IPS-20b (cell line): ENCODE results near the gene PLCG1.
"Not testable (repeated sequence)": the region's sequence is repeated elsewhere in the genome, so short reads cannot be mapped to it uniquely, and the experiment has no call there.

ENCODE experiments used
- H3K27ac ChIP-seq: one replicate; pipeline ENCODE4 v1.5.1; 2013; ENCODE audit warnings: low read length
- H3K27me3 ChIP-seq: 2 replicates; pipeline ENCODE4 v1.6.1; 2013; ENCODE audit warnings: mild to moderate bottlenecking, low read length, inconsistent platforms; ENCODE audit not compliant: insufficient read depth
- H3K36me3 ChIP-seq: 2 replicates; pipeline ENCODE4 v1.6.1; 2013; ENCODE audit warnings: low read depth, mild to moderate bottlenecking, inconsistent platforms, low read length, moderate library complexity; ENCODE audit not compliant: insufficient read depth
- H3K4me1 ChIP-seq: 2 replicates; pipeline ENCODE4 v1.6.1; 2013; ENCODE audit warnings: mild to moderate bottlenecking, control low read depth, inconsistent platforms, low read length, moderate library complexity; ENCODE audit not compliant: insufficient read depth
- H3K4me3 ChIP-seq: 2 replicates; pipeline ENCODE4 v1.5.1; 2013; ENCODE audit warnings: mild to moderate bottlenecking, low read length, inconsistent platforms
- H3K9ac ChIP-seq: 2 replicates; pipeline ENCODE4 v1.6.1; 2013; ENCODE audit warnings: low read depth, mild to moderate bottlenecking, inconsistent platforms, low read length, moderate library complexity
- H3K9me3 ChIP-seq: 2 replicates; pipeline ENCODE4 v1.6.1; 2013; ENCODE audit warnings: mild to moderate bottlenecking, low read depth, low read length, inconsistent platforms; ENCODE audit not compliant: insufficient read depth

PLCG1 gene

GRCh38 chr20:41110930-41111577 lies 26.3 kb upstream of the PLCG1 start:
- Histone ChIP-seq H3K36me3 (peaks cover 90% of the 10 kb centered on the region), H3K9ac (no peak overlapping the region), H3K27ac (no peak overlapping the region), H3K4me1 (no peaks in the 10 kb centered on the region), H3K27me3 (no peaks in the 10 kb centered on the region), H3K4me3 (no peak overlapping the region), H3K9me3 (no peaks in the 10 kb centered on the region)

DNA sequence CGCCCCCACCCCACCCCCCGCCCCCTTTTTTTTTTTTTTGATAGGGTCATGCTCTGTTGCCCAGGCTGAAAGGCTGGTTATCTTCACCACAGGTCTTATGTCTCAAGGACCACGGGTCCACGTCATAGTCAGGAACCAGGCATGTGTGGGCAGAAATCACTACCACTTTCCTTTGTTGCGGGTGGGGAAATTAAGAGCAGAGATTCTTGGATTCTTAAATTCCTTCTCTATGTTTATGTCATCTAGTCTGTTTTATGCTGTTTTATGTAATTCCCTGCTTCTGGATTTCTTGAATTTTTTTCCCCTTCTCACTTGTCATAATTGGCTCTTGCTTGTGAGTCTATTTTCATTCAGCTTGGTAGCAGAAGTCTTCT lies 25.8 kb upstream of the PLCG1 start:
- no peaks in the 10 kb centered on the region for H3K4me1 ChIP-seq
- H3K9me3 ChIP-seq, result no peaks in the 10 kb centered on the region
- peaks cover 90% of the 10 kb centered on the region for H3K36me3 ChIP-seq
- no peaks in the 10 kb centered on the region for H3K27me3 ChIP-seq
- H3K9ac ChIP-seq, result no peak overlapping the region
- H3K27ac ChIP-seq, result no peak overlapping the region
- H3K4me3 ChIP-seq, result no peak overlapping the region

DNA sequence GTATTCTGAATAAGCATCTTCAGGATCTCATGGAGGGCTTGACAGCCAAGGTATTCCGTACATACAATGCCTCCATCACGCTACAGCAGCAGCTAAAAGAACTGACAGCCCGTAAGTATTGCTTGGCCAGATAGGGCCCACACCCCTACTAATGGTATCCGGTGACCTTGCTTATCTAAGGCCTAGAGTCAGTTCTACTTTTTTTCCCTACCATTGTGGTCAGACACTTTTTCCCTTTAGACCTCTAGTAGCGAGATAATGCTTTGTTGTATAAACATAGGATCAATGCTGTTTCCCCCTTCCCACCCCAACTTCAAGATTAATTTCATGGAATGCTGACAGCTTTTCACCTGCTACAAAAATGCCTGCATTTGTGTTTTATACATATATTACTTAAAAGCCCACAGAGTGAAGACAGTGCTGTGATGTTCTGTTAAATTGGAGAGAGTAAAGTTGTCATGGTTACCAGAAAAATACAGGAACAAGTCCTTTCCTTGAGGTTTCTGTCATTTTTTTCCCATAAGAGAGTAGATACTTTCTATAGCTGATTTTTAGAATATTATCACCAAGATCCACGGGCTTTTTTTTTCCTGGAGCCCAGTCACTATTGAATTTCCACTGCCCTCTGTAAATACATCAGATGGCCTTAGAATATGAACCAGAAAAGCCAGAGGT lies 20.9 kb upstream of the PLCG1 start:
- Histone ChIP-seq H3K4me3 (no peak overlapping the region), H3K4me1 (no peaks in the 10 kb centered on the region), H3K9ac (no peak overlapping the region), H3K9me3 (no peaks in the 10 kb centered on the region), H3K27me3 (no peaks in the 10 kb centered on the region), H3K36me3 (peaks cover 97% of the 10 kb centered on the region), H3K27ac (no peak overlapping the region)

DNA sequence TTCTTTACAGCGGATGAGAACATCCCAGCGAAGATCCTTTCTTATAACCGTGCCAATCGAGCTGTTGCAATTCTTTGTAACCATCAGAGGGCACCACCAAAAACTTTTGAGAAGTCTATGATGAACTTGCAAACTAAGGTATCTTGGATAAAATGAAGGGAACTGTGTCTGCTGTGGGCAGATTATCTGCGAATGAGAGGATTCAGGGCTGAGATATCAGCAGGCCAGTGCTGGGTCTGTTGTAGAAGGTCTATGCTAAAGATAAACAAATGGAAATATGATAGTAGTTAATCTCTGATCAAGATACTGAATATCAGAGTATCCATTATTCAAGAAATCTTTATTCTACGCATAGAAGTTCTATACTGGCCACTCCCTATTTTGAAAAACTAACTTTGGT lies 19.2 kb upstream of the PLCG1 start:
- not testable (repeated sequence) for H3K4me1 ChIP-seq, H3K4me3 ChIP-seq, H3K9ac ChIP-seq, H3K27ac ChIP-seq, H3K9me3 ChIP-seq, H3K27me3 ChIP-seq
- H3K36me3 ChIP-seq, result peaks cover 98% of the 10 kb centered on the region

DNA sequence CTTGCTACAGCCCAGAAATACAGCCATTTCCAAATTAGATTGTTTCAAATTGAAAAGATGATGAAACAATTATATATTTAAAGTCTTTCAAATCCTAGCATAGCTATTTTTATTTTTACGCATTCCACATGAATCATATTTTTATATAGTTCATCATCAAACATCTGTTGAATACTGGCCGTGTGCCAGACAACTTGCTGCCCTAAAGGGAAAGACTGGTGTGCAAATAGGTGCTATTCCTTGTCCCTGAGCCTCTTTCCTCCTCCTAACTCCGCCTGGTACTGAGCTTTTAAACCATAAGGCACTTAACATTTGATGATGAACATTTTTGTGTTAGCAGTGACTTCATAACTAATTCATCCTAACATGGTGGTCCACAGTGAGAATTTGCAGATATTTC lies 18.7 kb upstream of the PLCG1 start:
- no peaks in the 10 kb centered on the region for H3K4me1 ChIP-seq
- H3K9ac ChIP-seq, result no peak overlapping the region
- H3K36me3 ChIP-seq, result peaks cover 98% of the 10 kb centered on the region
- no peak overlapping the region for H3K4me3 ChIP-seq
- no peaks in the 10 kb centered on the region for H3K27me3 ChIP-seq
- no peaks in the 10 kb centered on the region for H3K9me3 ChIP-seq
- H3K27ac ChIP-seq, result no peak overlapping the region

DNA sequence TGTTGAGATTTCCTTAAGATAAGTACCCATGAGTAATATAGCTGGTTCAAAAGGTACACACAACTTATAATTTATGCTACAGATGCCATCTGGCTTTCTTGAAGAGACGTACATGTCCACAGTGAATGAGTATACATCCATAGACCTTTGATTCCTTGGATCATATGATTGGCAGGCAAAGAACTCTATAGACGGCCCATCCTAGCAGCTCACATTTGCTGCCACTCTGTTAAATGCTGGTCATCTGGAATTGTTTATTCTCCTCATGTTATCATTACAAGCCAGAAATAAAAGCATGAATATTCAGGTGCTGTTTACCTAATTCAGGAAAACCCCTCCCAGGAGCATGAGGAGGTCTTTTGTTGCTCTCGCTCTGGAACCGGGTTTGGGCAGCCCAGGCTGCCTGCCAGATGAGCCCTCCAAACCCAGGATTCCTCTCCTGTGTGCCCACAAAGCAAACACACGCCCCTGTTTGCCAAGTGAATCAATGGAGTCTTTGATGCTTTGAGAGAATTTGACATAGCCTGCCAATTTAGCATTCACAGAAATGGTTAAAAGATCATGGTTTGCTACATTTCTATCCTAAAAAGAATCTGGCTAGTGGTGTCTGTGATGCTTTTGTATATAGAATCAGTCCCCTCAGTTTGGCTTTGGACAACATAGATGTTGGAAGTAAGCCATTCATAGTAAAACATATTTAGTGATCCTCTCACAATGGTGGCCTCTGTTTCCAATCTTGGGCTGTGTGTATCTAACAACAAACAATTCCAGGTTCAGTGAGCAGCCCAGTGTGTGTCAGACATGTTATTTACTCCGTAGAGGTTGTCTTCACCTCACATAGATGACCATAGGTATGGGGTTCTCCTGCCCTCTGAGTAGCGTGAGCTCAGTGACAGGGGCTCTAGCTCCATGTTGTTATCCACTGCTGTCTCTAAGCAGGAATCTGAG lies 17.5 kb upstream of the PLCG1 start:
- Histone ChIP-seq H3K4me3 (no peak overlapping the region), H3K4me1 (no peaks in the 10 kb centered on the region), H3K36me3 (peaks cover 98% of the 10 kb centered on the region), H3K9me3 (no peaks in the 10 kb centered on the region), H3K27ac (no peak overlapping the region), H3K9ac (no peak overlapping the region), H3K27me3 (no peaks in the 10 kb centered on the region)

DNA sequence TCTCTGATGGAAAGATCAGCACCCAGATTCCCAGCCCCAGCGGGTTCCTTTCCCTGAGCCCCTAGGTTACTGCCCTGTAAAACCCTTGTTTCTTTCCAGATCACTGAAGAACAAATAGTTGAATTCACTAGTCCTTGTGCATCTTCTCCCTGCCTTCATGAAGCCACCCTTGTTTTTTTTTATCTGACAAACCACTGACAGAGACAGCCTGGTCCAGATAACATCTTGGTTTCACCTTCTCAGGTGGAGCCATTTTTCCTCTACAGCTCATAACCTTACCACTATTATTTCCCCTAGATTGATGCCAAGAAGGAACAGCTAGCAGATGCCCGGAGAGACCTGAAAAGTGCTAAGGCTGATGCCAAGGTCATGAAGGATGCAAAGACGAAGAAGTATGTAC lies 15.9 kb upstream of the PLCG1 start:
- H3K9ac ChIP-seq, result no peak overlapping the region
- H3K36me3 ChIP-seq, result peaks cover 98% of the 10 kb centered on the region
- H3K4me3 ChIP-seq, result no peak overlapping the region
- H3K27ac ChIP-seq, result no peak overlapping the region
- H3K9me3 ChIP-seq, result no peaks in the 10 kb centered on the region
- no peaks in the 10 kb centered on the region for H3K4me1 ChIP-seq
- H3K27me3 ChIP-seq, result no peaks in the 10 kb centered on the region

DNA sequence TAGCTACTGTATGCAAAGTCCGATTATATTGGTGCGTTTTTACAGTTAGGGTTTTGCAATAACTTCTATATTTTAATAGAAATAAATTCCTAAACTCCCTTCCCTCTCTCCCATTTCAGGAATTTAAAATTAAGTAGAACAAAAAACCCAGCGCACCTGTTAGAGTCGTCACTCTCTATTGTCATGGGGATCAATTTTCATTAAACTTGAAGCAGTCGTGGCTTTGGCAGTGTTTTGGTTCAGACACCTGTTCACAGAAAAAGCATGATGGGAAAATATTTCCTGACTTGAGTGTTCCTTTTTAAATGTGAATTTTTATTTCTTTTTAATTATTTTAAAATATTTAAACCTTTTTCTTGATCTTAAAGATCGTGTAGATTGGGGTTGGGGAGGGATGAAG lies 13.7 kb upstream of the PLCG1 start:
- Histone ChIP-seq H3K9ac (no peak overlapping the region), H3K4me3 (no peak overlapping the region), H3K27me3 (no peaks in the 10 kb centered on the region), H3K9me3 (no peaks in the 10 kb centered on the region), H3K27ac (no peak overlapping the region), H3K36me3 (peaks cover 85% of the 10 kb centered on the region), H3K4me1 (no peaks in the 10 kb centered on the region)

- Histone ChIP-seq H3K36me3 (peaks cover 76% of the 10 kb centered on the region), H3K4me3 (no peak overlapping the region), H3K27ac (no peak overlapping the region), H3K9ac (no peak overlapping the region), H3K27me3 (no peaks in the 10 kb centered on the region), H3K4me1 (no peaks in the 10 kb centered on the region), H3K9me3 (no peaks in the 10 kb centered on the region)
Measured at GRCh38 chr20:41124451-41125094, 12.8 kb upstream of the PLCG1 start.

- H3K27me3 ChIP-seq, result no peaks in the 10 kb centered on the region
- H3K9me3 ChIP-seq, result no peaks in the 10 kb centered on the region
- H3K27ac ChIP-seq, result no peak overlapping the region
- no peak overlapping the region for H3K4me3 ChIP-seq
- H3K36me3 ChIP-seq, result peaks cover 64% of the 10 kb centered on the region
- no peaks in the 10 kb centered on the region for H3K4me1 ChIP-seq
- no peak overlapping the region for H3K9ac ChIP-seq
Measured at GRCh38 chr20:41125530-41126457, 11.5 kb upstream of the PLCG1 start.

GRCh38 chr20:41126719-41127118 lies 10.6 kb upstream of the PLCG1 start:
- Histone ChIP-seq H3K27me3 (no peaks in the 10 kb centered on the region), H3K4me3 (no peak overlapping the region), H3K4me1 (no peaks in the 10 kb centered on the region), H3K36me3 (peaks cover 55% of the 10 kb centered on the region), H3K27ac (no peak overlapping the region), H3K9me3 (no peaks in the 10 kb centered on the region), H3K9ac (no peak overlapping the region)
